NCI-H146 treated with DMSO at 0.1 percent for 48 hours (cell line): ENCODE results near the gene GZF1.

Source experiments
- DNase-seq: peaks from one replicate; lab custom pipeline; 2025; ENCODE audit not compliant: unreplicated experiment; lab: John Stamatoyannopoulos, UW

GZF1 gene

GRCh38 chr20:23361476-23362391, at the start of gene GZF1:
Gene GZF1 (plus strand): TSS chr20:23362182. CDS start chr20:23364384, 2,202 bp downstream.
- DNase-seq = peak; percentile 97

- DNase-seq = no peak
Observed at GRCh38 chr20:23313271-23313670, 48.7 kb upstream of the GZF1 start.

GRCh38 chr20:23314699-23315098, 47.3 kb upstream of the GZF1 start:
- no peak for DNase-seq

GRCh38 chr20:23315099-23315498, 46.9 kb upstream of the GZF1 start:
- no peak for DNase-seq

GRCh38 chr20:23316626-23317025, 45.4 kb upstream of the GZF1 start:
- no peak for DNase-seq

- no peak for DNase-seq
Observed at GRCh38 chr20:23317081-23317480, 44.9 kb upstream of the GZF1 start.

GRCh38 chr20:23318347-23318746, 43.6 kb upstream of the GZF1 start:
- DNase-seq = no peak

GRCh38 chr20:23320317-23320716, 41.7 kb upstream of the GZF1 start:
- no peak for DNase-seq

- DNase-seq = no peak
Observed at GRCh38 chr20:23325107-23325506, 36.9 kb upstream of the GZF1 start.

GRCh38 chr20:23326774-23327173, 35.2 kb upstream of the GZF1 start:
- peak; percentile 67 for DNase-seq

- DNase-seq = no peak
Observed at GRCh38 chr20:23327617-23328333, 34.2 kb upstream of the GZF1 start.

GRCh38 chr20:23331450-23332350, 30.3 kb upstream of the GZF1 start:
- DNase-seq = no peak

GRCh38 chr20:23332467-23332866, 29.5 kb upstream of the GZF1 start:
- no peak for DNase-seq

GRCh38 chr20:23334111-23334510, 27.9 kb upstream of the GZF1 start:
- no peak for DNase-seq

- DNase-seq = no peak
Observed at GRCh38 chr20:23335521-23335920, 26.5 kb upstream of the GZF1 start.

- DNase-seq = no peak
Observed at GRCh38 chr20:23336476-23336875, 25.5 kb upstream of the GZF1 start.

GRCh38 chr20:23337312-23337711, 24.7 kb upstream of the GZF1 start:
- DNase-seq = no peak

- no peak for DNase-seq
Observed at GRCh38 chr20:23339986-23340385, 22.0 kb upstream of the GZF1 start.

GRCh38 chr20:23340524-23340923, 21.5 kb upstream of the GZF1 start:
- peak; percentile 61 for DNase-seq

- no peak for DNase-seq
Observed at GRCh38 chr20:23341073-23341472, 20.9 kb upstream of the GZF1 start.

- no peak for DNase-seq
Observed at GRCh38 chr20:23343590-23343989, 18.4 kb upstream of the GZF1 start.
